GM10248 (cell line): Measurements from ENCODE around the gene ANKRD13C.

Experiments used
- CTCF ChIA-PET: fragments of 300-600 bp; sonication (Branson Sonifier 250); formaldehyde crosslinking; extraction: SDS; loops from one replicate; lab custom pipeline; 2021; ENCODE audit warnings: antibody characterized with exemption; lab: Yijun Ruan, JAX
- POLR2A ChIA-PET: fragments of 350-650 bp; sonication (Branson Sonifier 250); formaldehyde crosslinking; extraction: SDS; loops from one replicate; lab custom pipeline; 2020; ENCODE audit warnings: antibody characterized with exemption; lab: Yijun Ruan, JAX
- DNase-seq: peaks from one replicate; pipeline ENCODE4 v3.0.0; 2012; ENCODE audit errors: extremely low spot score
- CTCF ChIP-seq: IDR thresholded peaks from 2 replicates; pipeline ENCODE4 v1.5.1; 2012; ENCODE audit warnings: mild to moderate bottlenecking, low read depth; ENCODE audit errors: extremely low read depth, missing control alignments, control extremely low read depth

ANKRD13C gene

GRCh38 chr1:70317087-70317486, 37.4 kb downstream of the ANKRD13C start:
- CTCF ChIA-PET: interaction anchor here (1.8 kb wide), 1 partner anchor 24 kb away, joined by 7 read pairs; no protein-coding TSS in a partner anchor
- TF ChIP-seq CTCF: no peak
- no peak for DNase-seq
- POLR2A ChIA-PET: no interaction called here

- CTCF ChIA-PET: interaction anchor here (0.9 to 1.8 kb wide), 3 partner anchors 8 to 171 kb away, joined by 3 to 7 read pairs (median 4); no protein-coding TSS in a partner anchor
- POLR2A ChIA-PET: interaction anchor here (0.6 to 0.9 kb wide), 2 partner anchors 32 to 34 kb away, joined by 3 to 4 read pairs; no protein-coding TSS in a partner anchor
- DNase-seq: no peak
- TF ChIP-seq CTCF: no peak
Measured at GRCh38 chr1:70315782-70316181, 38.7 kb downstream of the ANKRD13C start.

- no peak for TF ChIP-seq CTCF
- no peak for DNase-seq
- ChIA-PET POLR2A (no interaction called here), CTCF (interaction anchor here (1.4 to 1.6 kb wide), 3 partner anchors 11 to 172 kb away, joined by 3 to 4 read pairs (median 3); no protein-coding TSS in a partner anchor)
Measured at GRCh38 chr1:70314706-70315304, 39.7 kb downstream of the ANKRD13C start.

GRCh38 chr1:70311369-70311768, 43.2 kb downstream of the ANKRD13C start:
- DNase-seq: no peak
- POLR2A ChIA-PET: no interaction called here
- CTCF ChIA-PET: interaction anchor here (0.7 to 1.2 kb wide), 3 partner anchors 10 to 36 kb away, joined by 3 to 6 read pairs (median 3); no protein-coding TSS in a partner anchor

GRCh38 chr1:70299472-70299871, 55.0 kb downstream of the ANKRD13C start:
- TF ChIP-seq CTCF: no peak
- no peak for DNase-seq
- ChIA-PET POLR2A (no interaction called here), CTCF (interaction anchor here (1.1 kb wide), 1 partner anchor 21 kb away, joined by 3 read pairs; no protein-coding TSS in a partner anchor)

More at GRCh38 chr1:70311369-70311768, 43.2 kb downstream of the ANKRD13C start:
- no peak for TF ChIP-seq CTCF

GRCh38 chr1:70295749-70296148, 58.8 kb downstream of the ANKRD13C start:
- ChIA-PET CTCF (no interaction called here), POLR2A (no interaction called here)
- DNase-seq: no peak
- no peak for TF ChIP-seq CTCF
